HG03378 (cell line): ENCODE data around the gene STXBP6.

Experiments
- ATAC-seq: cut with Tn5 transposase; IDR thresholded peaks from one replicate; pipeline ENCODE4 v1.9.1; 2021; ENCODE audit warnings: mild to moderate bottlenecking, moderate library complexity; ENCODE audit not compliant: unreplicated experiment

Gene STXBP6

GRCh38 chr14:25049568-25050268 is at the start of gene STXBP6:
TSS of gene STXBP6 (minus strand) at chr14:25050147. CDS start at chr14:24974818, 75,329 bp downstream.
- ATAC-seq: no peak

GRCh38 chr14:25097120-25097519 is 47.2 kb upstream of the STXBP6 start:
- ATAC-seq: no peak

GRCh38 chr14:25095736-25096437 is 45.9 kb upstream of the STXBP6 start:
- ATAC-seq: no peak

- no peak for ATAC-seq
These were observed 44.4 kb upstream of the STXBP6 start for GRCh38 chr14:25094171-25094907.

- ATAC-seq: no peak
These were observed 42.4 kb upstream of the STXBP6 start for GRCh38 chr14:25092258-25092740.

- no peak for ATAC-seq
These were observed 40.9 kb upstream of the STXBP6 start for GRCh38 chr14:25090716-25091454.

- ATAC-seq: no peak
These were observed 40.3 kb upstream of the STXBP6 start for GRCh38 chr14:25090256-25090655.

- ATAC-seq: no peak
These were observed 39.5 kb upstream of the STXBP6 start for GRCh38 chr14:25089496-25089895.

- ATAC-seq: no peak
These were observed 37.0 kb upstream of the STXBP6 start for GRCh38 chr14:25086821-25087396.

GRCh38 chr14:25086081-25086480 is 36.1 kb upstream of the STXBP6 start:
- no peak for ATAC-seq

- ATAC-seq: no peak
These were observed 30.7 kb upstream of the STXBP6 start for GRCh38 chr14:25080682-25081081.

- ATAC-seq: no peak
These were observed 29.4 kb upstream of the STXBP6 start for GRCh38 chr14:25079311-25079710.

- ATAC-seq: no peak
These were observed 24.2 kb upstream of the STXBP6 start for GRCh38 chr14:25074099-25074685.

GRCh38 chr14:25069879-25070278 is 19.9 kb upstream of the STXBP6 start:
- no peak for ATAC-seq

GRCh38 chr14:25067600-25067999 is 17.7 kb upstream of the STXBP6 start:
- no peak for ATAC-seq

- no peak for ATAC-seq
These were observed 12.0 kb upstream of the STXBP6 start for GRCh38 chr14:25062022-25062321.

- ATAC-seq: no peak
These were observed 6.7 kb upstream of the STXBP6 start for GRCh38 chr14:25056688-25057078.

- no peak for ATAC-seq
These were observed 6.2 kb upstream of the STXBP6 start for GRCh38 chr14:25055992-25056687.

- no peak for ATAC-seq
These were observed 5.1 kb upstream of the STXBP6 start for GRCh38 chr14:25055005-25055404.

GRCh38 chr14:25053585-25053984 is 3.6 kb upstream of the STXBP6 start:
- no peak for ATAC-seq
